Activated naive CD8-positive, alpha-beta T cell treated with anti-CD3 and anti-CD28 coated beads, Interleukin-2, amount 50 U/mL, for 24 hours (primary cell): ENCODE measurements around the gene TBX2.
"Not testable (repeated sequence)": the region's sequence is repeated elsewhere in the genome, so short reads cannot be mapped to it uniquely, and the experiment has no call there.

Source experiments
- ATAC-seq: fragments of 150-1000 bp; cut with Tn5 transposase; one replicate; pipeline ENCODE4 v1.10.0; 2021
- DNase-seq: peaks from one replicate; pipeline ENCODE4 v3.0.0; 2021
- H3K27ac Mint-ChIP-seq: one replicate; pipeline ENCODE4 v1.8.0; 2021; ENCODE audit warnings: mild to moderate bottlenecking, mixed read lengths
- H3K27me3 Mint-ChIP-seq: one replicate; pipeline ENCODE4 v1.8.0; 2021; ENCODE audit warnings: mixed read lengths
- H3K36me3 Mint-ChIP-seq: one replicate; pipeline ENCODE4 v1.8.0; 2021; ENCODE audit warnings: low read depth, mixed read lengths
- H3K4me1 Mint-ChIP-seq: one replicate; pipeline ENCODE4 v1.8.0; 2021; ENCODE audit warnings: mixed read lengths
- H3K4me3 Mint-ChIP-seq: one replicate; pipeline ENCODE4 v1.8.0; 2021; ENCODE audit warnings: mild to moderate bottlenecking, moderate library complexity, mixed read lengths
- H3K9me3 Mint-ChIP-seq: one replicate; pipeline ENCODE4 v1.8.0; 2021; ENCODE audit warnings: mixed read lengths

The TBX2 gene

DNA sequence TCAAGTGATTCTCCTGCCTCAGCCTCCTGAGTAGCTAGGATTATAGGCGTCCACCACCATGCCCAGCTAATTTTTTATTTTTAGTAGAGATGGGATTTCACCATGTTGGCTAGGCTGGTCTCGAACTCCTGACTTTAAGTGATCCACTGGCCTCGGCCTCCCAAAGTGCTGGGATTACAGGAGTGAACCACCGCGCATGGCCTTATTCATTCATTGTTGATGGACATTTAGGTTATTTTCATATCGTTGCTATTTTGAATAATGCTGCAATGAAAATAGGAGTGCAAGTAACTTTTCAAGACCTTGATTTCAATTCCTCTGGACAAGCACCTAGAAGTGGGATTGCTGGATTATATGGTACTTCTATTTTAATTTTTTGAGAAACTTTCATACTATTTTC lies 30.2 kb downstream of the TBX2 start:
- not testable (repeated sequence) for H3K4me3 Mint-ChIP-seq, ATAC-seq, H3K36me3 Mint-ChIP-seq, H3K9me3 Mint-ChIP-seq, DNase-seq, H3K27ac Mint-ChIP-seq, H3K4me1 Mint-ChIP-seq
- H3K27me3 Mint-ChIP-seq = peaks cover 18% of the 10 kb centered on the region

DNA sequence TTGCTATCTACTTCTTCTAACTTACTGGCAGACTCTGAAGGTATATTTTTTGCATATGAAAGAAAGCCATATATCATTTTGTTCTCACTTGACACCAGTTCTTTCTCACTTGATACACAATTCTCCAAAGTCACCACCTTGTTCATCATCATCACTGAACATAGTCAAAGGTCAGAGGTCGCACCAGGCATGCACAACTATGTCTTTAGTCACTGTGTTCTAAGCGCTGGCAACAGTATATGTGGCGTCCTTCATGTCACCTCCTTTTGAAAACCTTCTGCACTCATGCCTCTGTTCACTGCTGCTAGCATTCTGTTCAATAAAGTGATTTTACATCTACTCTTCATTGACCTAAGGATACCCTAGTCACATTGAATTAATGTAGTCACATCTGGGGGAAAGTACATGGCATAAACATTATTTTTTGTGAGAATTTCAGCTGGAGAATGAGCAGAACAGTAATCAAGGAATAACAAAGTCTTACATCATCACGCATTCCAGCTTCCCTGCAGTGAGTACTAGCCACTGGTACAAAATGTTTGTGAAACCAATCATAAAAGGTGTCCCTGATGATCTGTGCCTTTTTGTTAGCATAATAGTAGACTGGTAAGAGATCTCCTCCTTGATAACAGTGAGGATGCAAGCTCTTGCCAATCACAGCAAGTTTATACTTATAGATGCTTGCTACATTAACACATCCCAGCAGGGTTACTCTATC lies 32.1 kb downstream of the TBX2 start:
- Mint-ChIP-seq H3K4me1 (no peaks in the 10 kb centered on the region), H3K36me3 (no peaks in the 10 kb centered on the region), H3K4me3 (no peak overlapping the region), H3K27me3 (peaks cover 17% of the 10 kb centered on the region), H3K27ac (no peak overlapping the region), H3K9me3 (no peaks in the 10 kb centered on the region)
- DNase-seq (no peak), ATAC-seq (no peak)

DNA sequence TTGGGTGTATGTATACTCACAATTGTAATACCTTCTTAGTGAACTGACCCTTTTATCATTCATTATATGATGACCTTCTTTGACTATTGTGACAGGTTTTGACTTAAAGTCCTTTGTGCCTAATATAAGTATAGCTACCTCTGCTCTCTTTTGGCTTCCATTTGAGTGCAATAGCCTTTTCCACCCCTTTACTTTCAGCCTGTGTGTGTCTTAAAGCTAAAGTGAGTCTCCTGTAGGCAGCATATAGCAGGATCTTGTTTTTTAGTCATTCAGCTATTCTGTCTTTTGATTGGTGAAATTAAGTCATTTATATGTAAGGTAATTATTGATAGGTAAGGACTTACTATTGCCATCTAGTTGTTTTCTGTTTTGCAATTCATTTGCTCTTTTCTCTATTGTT lies 36.6 kb downstream of the TBX2 start:
- peaks cover 3% of the 10 kb centered on the region for H3K4me1 Mint-ChIP-seq
- H3K36me3 Mint-ChIP-seq = peaks cover 9% of the 10 kb centered on the region
- H3K4me3 Mint-ChIP-seq = no peak overlapping the region
- H3K27ac Mint-ChIP-seq = no peak overlapping the region
- H3K9me3 Mint-ChIP-seq = peaks cover 9% of the 10 kb centered on the region
- peaks cover 45% of the 10 kb centered on the region for H3K27me3 Mint-ChIP-seq
- ATAC-seq (no peak), DNase-seq (no peak)

DNA sequence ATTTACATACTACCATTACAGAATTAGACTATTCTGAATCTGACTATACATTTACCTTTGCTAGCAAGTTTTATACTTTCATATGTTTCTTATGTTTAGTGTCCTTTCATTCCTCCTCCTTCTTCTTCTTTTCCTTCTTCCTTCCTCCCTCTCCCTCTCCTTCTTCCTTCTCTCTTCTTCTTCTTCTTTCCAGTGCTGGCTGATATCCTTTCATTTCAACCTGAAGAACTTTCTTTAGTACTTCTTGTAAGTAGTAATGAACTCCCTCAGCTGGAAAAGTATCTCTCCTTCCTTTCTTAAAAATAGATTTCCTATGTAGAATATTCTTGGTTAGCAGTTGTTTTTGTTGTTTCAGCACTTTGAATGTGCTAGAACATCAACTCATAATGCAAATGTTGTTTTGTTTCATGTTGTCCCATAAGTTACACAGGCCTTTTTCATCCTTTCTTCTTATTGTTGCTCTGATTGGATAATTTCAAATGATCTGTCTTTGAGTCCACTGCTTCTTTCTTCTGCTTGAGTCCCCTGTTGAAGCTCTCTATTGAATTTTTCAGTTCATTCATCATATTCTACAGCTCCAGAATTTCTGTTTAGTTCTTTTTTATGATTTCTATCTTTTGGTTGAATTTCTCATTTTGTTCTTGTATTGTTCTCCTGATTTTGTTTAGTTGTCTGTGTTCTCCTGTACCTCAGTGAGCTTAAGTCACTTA lies 37.5 kb downstream of the TBX2 start:
- no peak overlapping the region for H3K27ac Mint-ChIP-seq

DNA sequence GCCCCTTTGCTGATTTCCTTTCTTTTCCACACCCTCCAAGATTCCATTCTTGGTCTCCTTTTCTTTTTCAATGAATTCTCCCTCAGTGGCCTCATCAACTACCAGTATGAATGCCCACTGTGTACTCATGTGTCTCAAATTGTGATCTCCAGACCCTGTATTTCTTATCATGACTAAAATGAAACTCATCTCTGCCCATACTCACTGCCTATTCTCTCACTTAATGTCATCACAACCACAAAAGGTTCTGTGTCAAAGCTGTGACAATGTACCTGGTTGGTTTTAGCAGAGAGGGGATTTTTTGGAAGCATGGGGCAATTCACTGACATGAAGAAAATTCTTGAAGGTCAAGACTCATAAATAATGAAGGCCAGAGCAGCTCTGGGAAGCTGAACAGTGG lies 41.1 kb downstream of the TBX2 start:
- ATAC-seq (peak; percentile 68), DNase-seq (no peak)
- peaks cover 9% of the 10 kb centered on the region for H3K36me3 Mint-ChIP-seq
- peaks cover 9% of the 10 kb centered on the region for H3K9me3 Mint-ChIP-seq
- H3K27ac Mint-ChIP-seq = no peak overlapping the region
- peaks cover 3% of the 10 kb centered on the region for H3K4me1 Mint-ChIP-seq
- H3K4me3 Mint-ChIP-seq = no peak overlapping the region
- H3K27me3 Mint-ChIP-seq = peaks cover 45% of the 10 kb centered on the region

More for the DNA sequence above, 37.5 kb downstream of the TBX2 start:
- peaks cover 3% of the 10 kb centered on the region for H3K4me1 Mint-ChIP-seq
- ATAC-seq (no peak), DNase-seq (no peak)
- peaks cover 9% of the 10 kb centered on the region for H3K36me3 Mint-ChIP-seq
- peaks cover 44% of the 10 kb centered on the region for H3K27me3 Mint-ChIP-seq
- H3K9me3 Mint-ChIP-seq = peaks cover 9% of the 10 kb centered on the region
- no peak overlapping the region for H3K4me3 Mint-ChIP-seq

DNA sequence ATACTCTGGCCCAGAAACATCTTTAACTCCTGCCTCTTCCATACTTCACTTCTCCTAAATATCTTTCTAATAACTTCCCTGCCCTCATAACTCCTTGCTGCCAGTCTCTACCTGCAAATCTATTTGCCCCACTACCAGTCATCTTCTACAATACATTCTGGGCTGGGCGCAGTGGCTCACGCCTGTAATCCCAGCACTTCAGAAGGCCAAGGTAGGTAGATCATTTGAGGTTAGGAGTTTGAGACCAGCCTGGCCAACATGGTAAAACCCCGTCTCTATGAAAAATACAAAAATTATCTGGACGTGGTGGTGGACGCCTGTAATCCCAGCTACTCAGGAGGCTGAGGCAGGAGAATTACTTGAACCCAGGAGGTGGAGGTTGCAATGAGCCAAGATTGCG lies 41.9 kb downstream of the TBX2 start:
- not testable (repeated sequence) for H3K27ac Mint-ChIP-seq, H3K4me1 Mint-ChIP-seq, ATAC-seq, H3K9me3 Mint-ChIP-seq, H3K4me3 Mint-ChIP-seq, H3K36me3 Mint-ChIP-seq, DNase-seq
- peaks cover 40% of the 10 kb centered on the region for H3K27me3 Mint-ChIP-seq

DNA sequence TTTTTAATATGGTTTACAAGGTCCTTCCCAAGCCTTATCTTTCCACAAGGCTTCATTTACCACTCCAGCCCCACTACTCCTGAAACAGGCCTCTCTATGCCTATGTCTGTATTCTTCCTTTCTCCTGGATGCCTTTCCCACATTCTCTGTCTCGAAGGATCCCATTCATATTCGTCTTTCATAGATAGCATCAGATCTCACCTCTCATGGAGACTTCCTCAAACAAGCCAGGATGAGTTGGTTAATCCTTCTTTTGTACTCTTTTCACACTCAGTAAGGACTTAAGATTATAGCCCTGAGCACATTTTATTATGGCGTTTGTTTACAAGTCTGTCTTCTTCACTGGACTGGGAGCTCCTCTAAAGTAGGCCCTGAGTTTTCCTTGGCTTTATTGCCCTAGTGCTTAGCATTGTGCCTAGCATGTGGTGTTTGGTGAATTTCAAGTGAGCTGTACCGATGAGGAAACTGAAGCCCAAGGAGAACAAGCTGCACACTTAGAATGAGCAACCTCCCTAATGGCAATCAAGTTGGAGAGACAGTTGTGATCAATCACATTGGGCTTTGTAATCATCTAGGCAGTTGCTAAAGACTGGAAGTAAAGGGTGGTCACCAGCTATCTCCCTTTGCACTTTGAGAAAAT lies 42.6 kb downstream of the TBX2 start:
- no peak overlapping the region for H3K27ac Mint-ChIP-seq
- H3K9me3 Mint-ChIP-seq = peaks cover 4% of the 10 kb centered on the region
- H3K4me1 Mint-ChIP-seq = peaks cover 3% of the 10 kb centered on the region
- no peak for ATAC-seq
- H3K4me3 Mint-ChIP-seq = no peak overlapping the region
- peaks cover 6% of the 10 kb centered on the region for H3K36me3 Mint-ChIP-seq
- no peak for DNase-seq
- H3K27me3 Mint-ChIP-seq = peaks cover 37% of the 10 kb centered on the region

DNA sequence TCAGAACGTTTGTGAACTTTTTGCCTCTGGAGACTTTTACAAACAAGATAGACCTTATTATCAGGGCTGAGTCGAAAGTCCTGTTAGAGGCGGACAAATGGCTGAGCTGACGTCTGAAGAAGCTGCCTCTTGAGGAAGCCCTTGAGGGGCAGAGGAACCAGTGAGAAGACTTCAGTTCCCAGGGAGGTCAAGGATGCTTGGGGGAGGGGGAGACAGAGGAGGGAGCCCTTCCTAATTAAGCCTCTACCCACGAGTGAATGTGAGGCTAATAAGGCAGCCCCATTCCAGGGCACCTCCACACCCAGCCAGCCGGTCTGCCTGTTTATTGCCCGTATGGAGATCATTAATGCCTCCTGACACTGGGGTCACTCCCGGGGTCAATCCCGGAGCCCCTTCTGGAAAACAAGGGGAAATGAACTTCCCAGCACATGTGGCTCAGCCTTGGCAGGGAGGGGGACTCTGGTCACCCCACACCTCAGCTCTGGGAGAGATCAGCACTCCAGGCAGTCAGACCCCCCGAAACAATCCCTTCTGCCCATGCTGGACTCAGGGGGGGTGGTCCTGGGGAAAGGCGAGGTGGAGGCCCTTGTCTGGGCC lies 43.3 kb downstream of the TBX2 start:
- Mint-ChIP-seq H3K4me1 (peaks cover 3% of the 10 kb centered on the region), H3K27ac (no peak overlapping the region), H3K9me3 (no peaks in the 10 kb centered on the region), H3K4me3 (no peak overlapping the region), H3K36me3 (peaks cover 1% of the 10 kb centered on the region), H3K27me3 (peaks cover 38% of the 10 kb centered on the region)
- no peak for DNase-seq
- ATAC-seq = no peak

DNA sequence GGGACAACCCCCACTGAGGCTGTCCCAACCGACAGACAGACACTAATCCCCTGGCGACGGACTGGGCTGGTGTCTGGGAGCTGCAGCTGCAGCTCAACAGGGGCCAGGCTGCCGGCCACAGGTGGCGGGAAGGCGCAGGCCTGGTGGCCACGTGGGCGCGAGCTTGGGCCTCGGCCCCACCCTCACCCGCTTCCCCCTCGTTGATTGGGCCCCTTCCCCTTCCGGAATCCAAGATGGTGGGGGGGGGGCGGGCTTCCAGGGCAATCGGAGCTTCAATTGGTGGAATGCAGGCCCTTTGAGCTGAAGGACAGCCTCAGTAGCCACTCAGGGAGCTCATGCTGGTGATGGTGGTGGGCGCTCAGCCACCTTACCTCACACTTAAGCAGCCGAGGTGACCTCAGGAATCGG lies 43.8 kb downstream of the TBX2 start:
- Mint-ChIP-seq H3K27me3 (peaks cover 33% of the 10 kb centered on the region), H3K36me3 (peaks cover 1% of the 10 kb centered on the region), H3K4me3 (no peak overlapping the region), H3K4me1 (peaks cover 3% of the 10 kb centered on the region), H3K27ac (no peak overlapping the region), H3K9me3 (no peaks in the 10 kb centered on the region)
- DNase-seq (no peak), ATAC-seq (no peak)

DNA sequence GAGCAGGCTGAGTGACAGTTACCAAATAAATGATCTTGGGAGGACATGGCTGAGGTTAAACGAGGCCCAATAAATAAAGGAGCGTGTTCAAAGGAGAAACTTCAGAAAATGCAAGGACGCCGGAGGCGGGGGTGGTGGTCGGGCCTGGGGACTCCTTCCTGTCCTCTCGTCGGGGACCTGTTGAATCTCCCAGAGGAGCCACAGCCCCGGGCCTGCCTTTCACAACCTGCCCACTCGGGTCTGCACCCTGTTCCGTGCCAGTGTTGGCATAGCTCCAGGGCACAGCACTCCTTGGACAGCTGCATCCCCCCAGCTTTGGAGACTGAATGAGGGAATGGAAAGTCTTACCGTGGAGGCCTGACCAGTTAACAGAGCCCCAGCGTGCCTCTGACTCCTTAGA lies 44.4 kb downstream of the TBX2 start:
- Mint-ChIP-seq H3K36me3 (peaks cover under 1% of the 10 kb centered on the region), H3K27ac (no peak overlapping the region), H3K4me3 (no peak overlapping the region), H3K9me3 (no peaks in the 10 kb centered on the region), H3K27me3 (peaks cover 30% of the 10 kb centered on the region), H3K4me1 (peaks cover 3% of the 10 kb centered on the region)
- ATAC-seq (no peak), DNase-seq (no peak)

DNA sequence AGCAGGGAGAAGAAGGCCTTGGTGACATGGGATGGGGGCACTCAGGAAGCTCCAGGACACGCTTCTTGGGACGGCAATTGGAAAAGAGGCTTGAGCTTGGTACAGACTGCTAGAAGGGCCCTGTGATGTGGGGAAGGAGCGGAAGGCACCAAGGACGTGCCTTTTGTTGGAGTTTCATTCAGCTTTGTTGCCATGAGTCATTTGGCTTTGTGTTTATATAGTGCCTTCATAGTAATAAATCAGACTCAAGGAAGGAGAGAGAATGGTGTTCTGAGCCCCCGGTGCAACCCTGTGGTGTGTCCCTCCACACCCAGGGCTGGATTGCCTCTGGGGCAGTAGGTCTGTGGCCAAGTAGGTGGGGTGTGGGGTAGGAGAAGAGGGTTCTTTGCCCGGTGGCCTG lies 45.2 kb downstream of the TBX2 start:
- DNase-seq = no peak
- Mint-ChIP-seq H3K27me3 (peaks cover 31% of the 10 kb centered on the region), H3K36me3 (no peaks in the 10 kb centered on the region), H3K27ac (no peak overlapping the region), H3K4me3 (no peak overlapping the region), H3K9me3 (no peaks in the 10 kb centered on the region), H3K4me1 (peaks cover 3% of the 10 kb centered on the region)
- no peak for ATAC-seq

DNA sequence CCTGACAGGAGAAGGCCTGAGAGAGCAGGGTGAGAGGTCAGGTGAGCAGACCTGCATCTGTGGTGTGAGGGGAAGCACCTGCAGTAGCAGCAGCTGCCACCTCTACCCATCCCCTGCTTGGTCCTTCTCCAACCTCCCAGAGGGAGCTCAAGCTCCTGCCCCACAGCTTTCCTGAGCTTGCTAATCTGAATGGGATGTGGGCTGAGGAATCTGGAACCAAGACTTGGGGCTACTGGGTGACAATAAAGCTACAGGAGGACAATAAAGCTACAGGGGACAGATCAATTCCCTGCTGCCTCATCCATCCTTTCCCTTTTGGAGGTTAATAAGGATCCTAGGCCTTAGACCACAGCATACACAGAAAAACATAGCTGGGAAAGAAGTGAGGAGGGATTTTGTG lies 47.7 kb downstream of the TBX2 start:
- no peaks in the 10 kb centered on the region for H3K9me3 Mint-ChIP-seq
- peaks cover 34% of the 10 kb centered on the region for H3K27me3 Mint-ChIP-seq
- H3K27ac Mint-ChIP-seq = no peak overlapping the region
- no peaks in the 10 kb centered on the region for H3K36me3 Mint-ChIP-seq
- H3K4me1 Mint-ChIP-seq = peaks cover 4% of the 10 kb centered on the region
- DNase-seq = no peak
- no peak overlapping the region for H3K4me3 Mint-ChIP-seq
- ATAC-seq = no peak

DNA sequence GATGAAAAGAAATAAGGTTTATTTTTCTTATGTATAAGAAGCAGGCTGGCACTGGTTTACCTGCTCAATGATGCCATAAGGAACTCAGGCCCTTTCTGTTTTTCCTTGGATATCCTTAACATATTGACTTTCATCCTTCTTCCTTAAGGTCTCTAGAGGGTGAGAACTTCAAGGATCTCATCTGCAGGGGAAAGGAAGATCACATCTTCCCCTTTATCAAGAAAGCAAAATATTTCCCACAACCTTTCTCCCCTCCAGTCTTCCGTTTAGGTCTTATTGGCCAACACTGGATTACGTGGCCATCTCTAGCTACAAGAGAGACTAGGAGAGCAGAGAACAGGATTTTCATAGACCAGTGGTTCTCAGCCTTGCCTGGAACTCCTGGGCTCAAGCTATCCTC lies 48.4 kb downstream of the TBX2 start:
- no peaks in the 10 kb centered on the region for H3K9me3 Mint-ChIP-seq
- peaks cover 8% of the 10 kb centered on the region for H3K4me1 Mint-ChIP-seq
- ATAC-seq (no peak), DNase-seq (no peak)
- peaks cover 38% of the 10 kb centered on the region for H3K27me3 Mint-ChIP-seq
- no peak overlapping the region for H3K27ac Mint-ChIP-seq
- no peak overlapping the region for H3K4me3 Mint-ChIP-seq
- H3K36me3 Mint-ChIP-seq = no peaks in the 10 kb centered on the region

DNA sequence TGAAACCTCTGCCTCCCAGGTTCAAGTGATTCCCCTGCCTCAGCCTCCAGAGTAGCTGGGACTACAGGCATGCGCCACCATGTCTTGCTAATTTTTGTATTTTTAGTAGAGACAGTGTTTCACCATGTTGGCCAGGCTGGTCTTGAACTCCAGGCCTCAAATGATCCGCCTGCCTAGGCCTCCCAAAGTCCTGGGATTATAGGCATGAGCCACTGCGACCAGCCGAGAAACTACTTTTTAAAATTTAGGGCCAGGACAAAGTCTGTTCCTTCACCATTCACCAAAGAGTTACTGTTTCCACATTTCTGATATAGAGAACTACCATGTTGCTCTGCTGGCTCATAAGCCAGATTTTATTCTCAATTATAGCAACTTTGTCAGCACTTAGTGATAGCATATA lies 49.5 kb downstream of the TBX2 start:
- H3K27ac Mint-ChIP-seq, DNase-seq, ATAC-seq, H3K9me3 Mint-ChIP-seq, H3K36me3 Mint-ChIP-seq, H3K4me3 Mint-ChIP-seq: not testable (repeated sequence)
- Mint-ChIP-seq H3K27me3 (peaks cover 48% of the 10 kb centered on the region), H3K4me1 (peaks cover 12% of the 10 kb centered on the region)
